ENCODE results near the gene OTOP3. TPM values are rescaled to one million over a fixed set of nuclear protein-coding genes. Genes with fewer than 3 reads are reported as not detected.

The OTOP3 gene
- total and polyA plus RNA-seq, 2 donors (not counting 3 experiments of a cell fraction or from before 2014, with no cell fraction given) = not detected

- Histone ChIP-seq H3K9me3 (replicated peaks; ENCODE audit: control insufficient read depth, insufficient read depth, low read length) (no peaks in the 10 kb centered on the region), H3K79me2 (ENCODE audit: control insufficient read depth, insufficient read depth, low read length) (no peaks in the 10 kb centered on the region), H2AFZ (ENCODE audit: low read depth, low read length) (no peak overlapping the region), H3K4me2 (ENCODE audit: insufficient read depth, low read length) (no peak overlapping the region), H4K20me1 (replicated peaks; ENCODE audit: control insufficient read depth, extremely low read depth, insufficient read depth, low read length) (no peaks in the 10 kb centered on the region), H3K27me3 (ENCODE audit: control insufficient read depth in 2 of 2, insufficient read depth in 2 of 2, low read length in 2 of 2) (peaks cover 26 to 33% of the 10 kb centered on the region in 2 experiments), H3K27ac (ENCODE audit: insufficient read depth, low read depth, low read length) (no peak overlapping the region), H3K4me1 (ENCODE audit: control insufficient read depth, extremely low read depth, insufficient read depth, low read length) (peaks cover 4% of the 10 kb centered on the region), H3K9ac (replicated peaks; ENCODE audit: extremely low read depth, insufficient read depth, low read length) (no peak overlapping the region), H3K9me1 (replicated peaks; ENCODE audit: control insufficient read depth, extremely low read depth, insufficient read depth, low read length) (no peaks in the 10 kb centered on the region), H3K36me3 (ENCODE audit: control insufficient read depth in 2 of 2, extremely low read depth in 1 of 2, insufficient read depth in 2 of 2, low read length in 2 of 2) (no peaks in the 10 kb centered on the region), H3K4me3 (replicated peaks in 1 of 3; ENCODE audit: insufficient read depth in 1 of 3, low read depth in 1 of 3, low read length in 3 of 3) (no peak overlapping the region)
- dilution Hi-C loops (cut with MboI; ENCODE audit: extremely low pct_ligation_motif_present, low sequenced_read_pairs) = no loop called here
- TF ChIP-seq EZH2 (IDR thresholded peaks at IDR 0.05; ENCODE audit: borderline replicate concordance, low read depth, low read length, severe bottlenecking) (peak; percentile 5), POLR2AphosphoS5 (IDR thresholded peaks at IDR 0.05; ENCODE audit: insufficient read depth, low read depth, low read length) (no peak), MYC (IDR thresholded peaks at IDR 0.05; ENCODE audit: low read depth, low read length) (no peak), JUN (IDR thresholded peaks at IDR 0.05; ENCODE audit: borderline replicate concordance, insufficient read depth, insufficient read length, low read depth) (no peak), CTCF (IDR thresholded peaks at IDR 0.05; ENCODE audit: extremely low read depth in 1 of 2, insufficient read depth in 1 of 2, low read depth in 1 of 2, low read length in 2 of 2) (no peak)
- DNase-seq (ENCODE audit: low read depth, low spot score) = no peak
- no peak for FAIRE-seq
- CTCF ChIA-PET = interaction anchor here (1.0 to 3.7 kb wide), 4 partner anchors 29 to 281 kb away, joined by 3 to 23 read pairs (median 8); no protein-coding TSS in a partner anchor
- POLR2A ChIA-PET = no interaction called here
- no TSS peak for BruUV-seq (replicated peaks)
- intact Hi-C loops (cut with micrococcal nuclease) = loop anchor here (5.0 kb wide), 1 partner anchor 282 kb away; no protein-coding TSS in a partner anchor
These were observed 15.4 kb upstream of the OTOP3 start for GRCh38 chr17:74920306-74920620.

GRCh38 chr17:74920642-74921025 lies 15.1 kb upstream of the OTOP3 start:
- TF ChIP-seq FOS (IDR thresholded peaks at IDR 0.05; ENCODE audit: borderline replicate concordance, insufficient read depth, low read length) = no peak
- DNase-seq (ENCODE audit: low read depth, low spot score) = no peak
- Histone ChIP-seq H3K36me3 (ENCODE audit: control insufficient read depth in 2 of 2, extremely low read depth in 1 of 2, insufficient read depth in 2 of 2, low read length in 2 of 2) (no peaks in the 10 kb centered on the region), H3K4me2 (ENCODE audit: insufficient read depth, low read length) (no peak overlapping the region), H3K9me1 (replicated peaks; ENCODE audit: control insufficient read depth, extremely low read depth, insufficient read depth, low read length) (no peaks in the 10 kb centered on the region), H4K20me1 (replicated peaks; ENCODE audit: control insufficient read depth, extremely low read depth, insufficient read depth, low read length) (no peaks in the 10 kb centered on the region), H3K9ac (replicated peaks; ENCODE audit: extremely low read depth, insufficient read depth, low read length) (no peak overlapping the region), H3K4me1 (ENCODE audit: control insufficient read depth, extremely low read depth, insufficient read depth, low read length) (peaks cover 4% of the 10 kb centered on the region), H3K79me2 (ENCODE audit: control insufficient read depth, insufficient read depth, low read length) (no peaks in the 10 kb centered on the region), H2AFZ (ENCODE audit: low read depth, low read length) (no peak overlapping the region), H3K27me3 (ENCODE audit: control insufficient read depth in 2 of 2, insufficient read depth in 2 of 2, low read length in 2 of 2) (peaks cover 30 to 37% of the 10 kb centered on the region in 2 experiments), H3K27ac (ENCODE audit: insufficient read depth, low read depth, low read length) (no peak overlapping the region), H3K9me3 (replicated peaks; ENCODE audit: control insufficient read depth, insufficient read depth, low read length) (no peaks in the 10 kb centered on the region), H3K4me3 (replicated peaks in 1 of 3; ENCODE audit: insufficient read depth in 1 of 3, low read depth in 1 of 3, low read length in 3 of 3) (no peak overlapping the region)
- intact Hi-C loops (cut with micrococcal nuclease) = loop anchor here (5.0 kb wide), 1 partner anchor 282 kb away; no protein-coding TSS in a partner anchor
- ChIA-PET CTCF (interaction anchor here (1.0 to 3.7 kb wide), 3 partner anchors 37 to 281 kb away, joined by 3 to 23 read pairs (median 10); no protein-coding TSS in a partner anchor), POLR2A (no interaction called here)
- FAIRE-seq = no peak
- BruUV-seq (replicated peaks) = no TSS peak
- dilution Hi-C loops (cut with MboI; ENCODE audit: extremely low pct_ligation_motif_present, low sequenced_read_pairs) = no loop called here

Data from endothelial cell of umbilical vein (primary cell).